Stimulated activated CD8-positive, alpha-beta memory T cell treated with anti-CD3 and anti-CD28 coated beads, Interleukin-7, amount 100 ng/mL, for 4 hours (primary cell): ENCODE data around the gene SLC6A3.

Source experiments
- DNase-seq, 2 donors: peaks; one replicate each; pipeline ENCODE4 v3.0.0-alpha.2; 2020; ENCODE audit warnings: low read depth in 2 of 2

The SLC6A3 gene

DNA sequence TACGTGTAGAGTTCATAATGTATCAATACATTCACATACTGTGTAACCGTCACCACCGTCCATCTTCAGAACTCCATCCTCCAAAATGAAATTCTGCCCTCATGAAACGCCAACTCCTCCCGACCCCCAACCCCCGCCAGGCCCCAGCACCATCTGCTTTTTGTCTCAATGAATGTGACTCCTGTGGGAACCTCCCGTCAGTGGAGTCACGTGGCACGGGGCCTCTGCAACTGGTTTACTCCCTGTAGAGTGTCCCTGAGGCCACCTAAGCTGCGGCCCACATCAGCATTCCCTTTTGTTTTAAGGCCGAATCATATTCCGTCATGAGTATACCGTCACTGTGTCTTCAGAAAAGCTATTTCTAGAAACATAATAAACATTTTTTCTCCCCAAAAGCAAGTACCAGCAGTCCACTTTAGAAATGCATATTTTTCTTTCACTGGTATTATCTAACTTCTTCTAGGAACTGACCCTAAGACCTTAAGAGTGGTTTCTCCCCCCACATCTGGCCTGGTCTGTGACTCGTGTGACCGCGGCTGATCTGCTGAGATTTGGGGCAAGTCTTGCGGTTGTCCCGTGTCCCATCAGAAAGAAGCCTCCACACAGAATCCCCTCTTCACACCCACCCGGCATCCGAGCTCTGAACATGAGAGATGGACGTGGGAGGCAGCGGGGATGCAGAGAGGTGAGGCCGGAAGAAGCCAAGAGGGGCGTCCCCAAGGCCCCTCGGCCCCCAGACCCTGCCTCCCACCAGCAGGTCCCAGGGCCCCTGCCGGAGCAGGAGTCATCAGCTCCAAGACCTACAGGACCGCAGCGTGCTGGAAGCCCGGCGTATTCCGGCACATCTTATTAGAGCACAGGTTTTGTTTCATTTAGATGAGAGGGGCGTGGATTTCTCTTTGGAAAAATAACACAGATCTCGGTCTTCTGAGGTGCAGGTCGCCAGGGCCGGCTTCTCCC, 38.3 kb downstream of the SLC6A3 start:
- no peak for DNase-seq

GRCh38 chr5:1405539-1406530, 39.4 kb downstream of the SLC6A3 start:
- DNase-seq = no peak

- no peak for DNase-seq
Measured at GRCh38 chr5:1405121-1405520, 40.1 kb downstream of the SLC6A3 start.

- DNase-seq = no peak
Measured at GRCh38 chr5:1404062-1404461, 41.2 kb downstream of the SLC6A3 start.

- no peak for DNase-seq
Measured at GRCh38 chr5:1402611-1403255, 42.5 kb downstream of the SLC6A3 start.

DNA sequence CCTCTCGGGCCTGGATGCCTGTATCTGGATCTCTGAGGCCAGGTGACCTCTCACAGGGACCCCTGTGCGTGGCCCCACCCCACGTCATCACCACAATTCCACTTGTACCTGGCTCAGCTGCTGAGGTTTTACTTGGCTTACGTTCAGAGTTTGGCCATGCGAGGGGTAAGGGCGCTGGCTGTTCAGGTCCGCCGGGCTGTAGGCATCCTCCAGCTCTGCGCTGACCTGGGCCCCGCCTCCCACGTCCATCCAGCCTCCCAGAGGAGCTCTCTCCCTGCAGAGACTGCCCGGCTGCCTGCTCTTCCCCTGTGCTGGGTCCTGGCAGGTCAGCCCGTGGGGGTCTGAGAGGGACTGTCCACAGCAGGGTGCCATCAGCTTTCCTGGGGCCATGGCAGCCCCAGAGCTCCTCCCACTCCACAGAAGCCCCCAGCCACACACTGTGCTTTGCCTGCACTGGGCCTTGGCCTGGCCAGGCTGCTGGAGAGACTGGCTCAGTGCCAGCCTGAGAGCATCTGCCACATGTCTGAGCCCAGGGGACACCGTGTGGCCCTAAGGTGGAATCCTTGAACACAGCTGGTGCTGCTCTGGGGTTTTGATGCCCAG, 43.6 kb downstream of the SLC6A3 start:
- no peak for DNase-seq

- DNase-seq = no peak
Measured at GRCh38 chr5:1400936-1401335, 44.3 kb downstream of the SLC6A3 start.

DNA sequence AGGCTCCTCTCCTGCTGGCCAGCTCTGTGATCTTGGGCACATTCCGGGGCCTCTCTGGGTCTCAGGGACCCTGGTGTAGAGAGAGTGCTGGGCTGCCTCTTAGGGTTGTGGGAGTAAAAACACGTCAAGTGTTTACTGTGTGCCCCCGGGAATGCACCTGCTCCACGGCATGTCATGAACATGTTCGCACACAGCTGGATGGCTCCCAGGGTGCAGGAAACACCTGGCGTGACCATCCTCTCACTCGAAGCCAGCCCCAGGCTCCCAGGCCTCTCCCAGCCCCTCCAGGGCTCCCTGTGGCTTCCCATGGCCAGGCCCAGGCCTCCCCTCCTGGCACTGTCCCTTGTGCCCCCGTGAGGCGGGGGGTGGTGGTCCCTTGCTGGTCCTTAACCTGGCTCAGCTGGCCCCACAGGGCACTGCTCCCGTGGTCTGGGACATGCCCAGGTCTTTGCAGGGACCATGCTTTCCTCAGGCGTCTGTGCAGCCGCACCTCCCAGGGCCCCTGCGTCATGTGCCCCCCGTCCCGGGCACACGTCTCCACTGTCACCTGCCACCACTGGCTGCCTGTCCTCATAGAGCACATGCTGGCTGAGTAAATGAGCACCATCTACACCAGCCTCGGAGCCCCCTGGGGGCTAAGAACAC, 44.9 kb downstream of the SLC6A3 start:
- DNase-seq = no peak

- DNase-seq = no peak
Measured at GRCh38 chr5:1399737-1400136, 45.5 kb downstream of the SLC6A3 start.

DNA sequence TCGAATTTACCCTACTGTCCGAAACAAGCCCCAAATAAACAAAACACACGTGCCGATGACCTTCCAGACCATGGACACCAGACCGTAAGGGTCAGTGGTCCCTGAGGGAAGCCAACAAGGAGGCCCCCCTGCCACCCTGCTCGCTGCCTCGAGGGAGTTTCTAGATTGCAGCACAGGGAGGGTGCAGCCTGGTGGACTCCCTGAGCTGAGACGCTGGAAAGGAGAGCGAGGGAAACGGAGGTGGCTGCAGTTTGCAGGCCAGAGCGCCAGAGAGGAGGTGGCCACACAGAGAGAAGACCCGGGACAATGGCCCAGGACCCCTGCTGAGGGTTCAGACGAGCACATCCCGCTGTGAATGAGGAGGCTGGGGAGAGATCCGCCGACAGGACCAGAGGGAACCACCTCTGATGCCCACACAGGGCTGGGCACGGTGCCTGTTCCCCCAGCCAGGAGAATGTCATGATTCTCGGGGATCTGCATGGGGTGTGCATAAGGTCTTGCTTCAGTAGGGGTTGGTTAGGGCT, 48.9 kb downstream of the SLC6A3 start:
- DNase-seq = no peak

GRCh38 chr5:1394881-1395860, 50.1 kb downstream of the SLC6A3 start:
- no peak for DNase-seq

DNA sequence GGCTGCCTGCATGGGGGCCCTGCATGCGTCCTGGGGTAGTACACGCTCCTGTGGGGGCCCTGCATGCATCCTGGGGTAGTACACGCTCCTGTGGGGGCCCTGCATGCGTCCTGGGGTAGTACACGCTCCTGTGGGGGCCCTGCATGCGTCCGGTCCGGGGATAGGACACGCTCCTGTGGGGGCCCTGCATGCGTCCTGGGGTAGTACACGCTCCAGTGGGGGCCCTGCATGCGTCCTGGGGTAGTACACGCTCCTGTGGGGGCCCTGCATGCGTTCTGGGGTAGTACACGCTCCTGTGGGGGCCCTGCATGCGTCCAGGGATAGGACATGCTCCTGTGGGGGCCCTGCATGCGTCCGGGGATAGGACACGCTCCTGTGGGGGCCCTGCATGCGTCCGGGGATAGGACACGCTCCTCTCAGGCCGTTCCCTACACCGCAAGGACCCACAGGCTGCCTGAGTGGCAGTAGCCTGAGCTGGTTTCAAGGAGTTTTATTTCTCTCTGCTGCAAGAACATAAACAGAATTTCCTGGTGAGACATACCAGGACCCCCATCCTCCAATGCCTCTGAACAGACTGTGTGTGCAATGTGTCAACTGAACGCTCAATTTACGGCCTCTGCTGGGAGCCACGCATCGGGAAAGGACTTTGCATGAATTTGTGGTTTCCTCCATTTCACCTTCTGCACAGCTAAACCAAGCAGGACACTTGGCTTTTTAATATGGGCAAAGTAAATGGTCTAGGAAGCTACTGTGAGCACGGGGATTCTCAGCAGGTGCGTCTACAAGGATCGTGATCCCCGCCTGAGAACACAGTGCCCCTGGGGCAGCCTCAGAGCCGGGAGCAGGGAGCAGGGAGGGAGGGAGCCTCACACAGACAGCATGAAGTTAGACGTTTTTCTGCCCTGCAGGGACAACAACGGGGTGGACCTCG, 51.4 kb downstream of the SLC6A3 start:
- no peak for DNase-seq

DNA sequence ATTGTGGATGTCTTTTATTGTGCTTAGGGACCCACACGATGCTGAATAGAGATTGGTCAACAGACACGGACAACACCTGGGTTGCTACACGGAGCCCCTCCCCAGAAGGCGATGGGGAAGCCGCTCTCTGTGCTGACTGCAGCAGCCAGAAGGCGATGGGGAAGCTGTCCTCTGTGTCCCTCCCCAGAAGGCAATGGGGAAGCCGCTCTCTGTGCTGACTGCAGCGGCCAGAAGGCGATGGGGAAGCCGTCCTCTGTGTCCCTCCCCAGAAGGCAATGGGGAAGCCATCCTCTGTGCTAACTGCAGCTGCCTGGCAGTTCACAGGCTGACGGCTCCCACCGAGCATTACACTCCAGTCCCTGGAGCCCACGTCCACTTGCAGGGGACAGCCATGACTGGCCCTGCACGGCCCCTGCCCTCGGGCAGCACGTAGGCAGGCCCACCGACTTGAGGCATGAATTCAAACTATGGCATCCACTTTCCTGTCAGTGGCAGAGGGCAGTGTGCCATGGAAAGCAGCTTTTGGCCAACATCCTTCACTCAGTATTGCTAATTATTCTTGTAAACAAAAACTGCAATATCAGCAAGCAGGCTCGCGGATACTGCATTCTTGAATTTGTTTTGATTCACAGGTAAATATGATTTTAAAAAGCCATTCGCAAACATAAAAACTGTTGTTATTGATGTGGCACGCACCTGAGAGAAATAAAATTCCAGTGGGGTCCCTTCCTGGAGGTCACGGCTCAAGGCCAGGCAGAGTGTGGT, 52.3 kb downstream of the SLC6A3 start:
- no peak for DNase-seq

GRCh38 chr5:1392261-1392660, 53.0 kb downstream of the SLC6A3 start:
- no peak for DNase-seq

- no peak for DNase-seq
Measured at GRCh38 chr5:1391691-1392090, 53.5 kb downstream of the SLC6A3 start.

DNA sequence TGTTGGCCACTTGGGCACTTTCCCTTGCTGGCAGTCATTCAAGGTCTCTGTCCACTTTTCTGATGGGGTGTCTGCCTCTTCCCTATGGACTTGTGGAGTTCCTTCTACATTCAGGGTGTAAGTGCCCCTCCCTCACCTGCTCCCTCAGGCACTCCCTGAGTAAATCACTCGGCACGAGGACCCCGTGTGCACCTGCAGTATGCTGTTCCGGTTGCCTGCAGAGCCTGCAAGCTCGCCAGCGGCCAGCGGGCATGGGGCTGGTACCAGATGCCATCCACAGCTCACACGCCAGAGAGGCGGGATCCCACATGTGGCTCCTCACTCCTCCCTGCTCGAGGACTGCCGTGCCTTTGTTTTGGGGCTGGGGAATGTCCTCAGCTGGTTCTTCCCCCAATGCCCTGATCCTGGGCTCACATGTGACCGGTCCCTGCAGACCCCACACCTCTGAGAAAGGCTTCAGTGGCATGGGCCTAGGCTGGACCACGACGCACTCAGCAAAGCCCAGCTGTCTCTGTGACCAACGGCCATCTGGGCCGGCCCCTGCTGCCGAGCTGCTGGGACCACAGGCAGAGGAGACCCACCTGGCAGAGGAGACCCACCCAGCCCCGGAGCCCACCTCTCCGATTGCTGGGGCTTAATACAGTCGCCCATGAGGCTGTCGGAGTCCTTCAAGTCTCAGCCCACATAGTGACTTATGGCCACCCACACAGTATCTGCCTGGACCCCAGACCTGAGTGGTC, 54.2 kb downstream of the SLC6A3 start:
- DNase-seq = no peak

DNA sequence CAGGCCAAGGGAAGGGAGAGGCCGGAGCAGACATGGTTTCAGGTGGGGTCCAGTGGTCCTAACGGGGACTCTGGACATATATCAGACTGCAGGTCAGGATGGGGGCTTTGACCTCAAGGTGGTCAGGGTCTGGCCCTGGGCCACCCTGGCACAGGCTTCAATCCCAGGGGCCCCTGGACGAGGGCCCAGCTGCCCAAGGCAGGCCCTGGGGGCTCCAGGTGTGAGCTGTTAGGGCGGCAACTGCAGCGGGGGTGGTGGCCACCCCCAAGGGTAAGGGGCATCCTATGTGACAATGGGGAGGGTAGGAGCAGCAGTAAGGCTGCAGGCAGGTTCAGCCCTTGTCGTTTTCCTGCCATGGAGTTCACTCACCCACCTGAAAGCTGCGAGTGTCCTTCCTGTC, 54.9 kb downstream of the SLC6A3 start:
- DNase-seq = no peak
